HL-60 (cell line): Measurements from ENCODE around the gene C20orf202.

ENCODE experiments used
- DNase-seq, 2 experiments: peaks; one replicate each; pipeline ENCODE4 v3.0.0-alpha.2; 2010 to 2020; ENCODE audit warnings: low read depth in 1 of 2, low spot score in 1 of 2
- H3K27ac ChIP-seq: fragments of 250-450 bp; sonication (Bioruptor Pico); replicated peaks from 2 replicates; pipeline ENCODE4 v1.5.1; 2020; ENCODE audit warnings: mild to moderate bottlenecking, moderate library complexity
- H3K27me3 ChIP-seq: fragments of 250-450 bp; sonication (Bioruptor Pico); 2 replicates; pipeline ENCODE4 v1.5.1; 2021; ENCODE audit warnings: mild to moderate bottlenecking, moderate library complexity; ENCODE audit not compliant: insufficient read depth, poor library complexity, severe bottlenecking
- H3K4me3 ChIP-seq: replicated peaks from 2 replicates; pipeline ENCODE4 v1.5.1; 2011; ENCODE audit warnings: mild to moderate bottlenecking, control low read depth, low read length; ENCODE audit not compliant: insufficient read depth
- CTCF ChIP-seq: IDR thresholded peaks from one replicate; pipeline ENCODE4 v1.5.1; 2011; ENCODE audit warnings: low read length, control low read depth, inconsistent platforms; ENCODE audit not compliant: insufficient read depth
- GABPA ChIP-seq: IDR thresholded peaks from 2 replicates; pipeline ENCODE4 v1.6.1; 2012; ENCODE audit warnings: low read depth
- POLR2AphosphoS5 ChIP-seq: IDR thresholded peaks from 2 replicates; pipeline ENCODE4 v1.6.1; 2012; ENCODE audit warnings: low read depth
- REST ChIP-seq: IDR thresholded peaks from 2 replicates; pipeline ENCODE4 v1.6.1; 2012; ENCODE audit warnings: low read depth; ENCODE audit not compliant: insufficient replicate concordance
- SPI1 ChIP-seq: IDR thresholded peaks from 2 replicates; pipeline ENCODE4 v1.6.1; 2012; ENCODE audit warnings: low read depth, mild to moderate bottlenecking, borderline replicate concordance

The C20orf202 gene

GRCh38 chr20:1206366-1207148, 3.3 kb downstream of the C20orf202 start:
- TF ChIP-seq SPI1 = no peak
- no peak for TF ChIP-seq CTCF
- no peak for TF ChIP-seq GABPA
- no peak for TF ChIP-seq POLR2AphosphoS5
- no peak for TF ChIP-seq REST

GRCh38 chr20:1207293-1207878, 4.1 kb downstream of the C20orf202 start:
- Histone ChIP-seq H3K4me3 (no peak overlapping the region), H3K27ac (no peak overlapping the region), H3K27me3 (no peaks in the 10 kb centered on the region)
- DNase-seq = no peak
- TF ChIP-seq GABPA = no peak
- no peak for TF ChIP-seq SPI1
- TF ChIP-seq POLR2AphosphoS5 = no peak
- no peak for TF ChIP-seq CTCF

More at GRCh38 chr20:1206366-1207148, 3.3 kb downstream of the C20orf202 start:
- Histone ChIP-seq H3K27me3 (no peaks in the 10 kb centered on the region), H3K4me3 (no peak overlapping the region), H3K27ac (no peak overlapping the region)
- no peak for DNase-seq

GRCh38 chr20:1209447-1210387, 6.5 kb downstream of the C20orf202 start:
- no peaks in the 10 kb centered on the region for H3K27me3 ChIP-seq
- no peak overlapping the region for H3K27ac ChIP-seq
- no peak for DNase-seq
- no peak for TF ChIP-seq REST
- no peak for TF ChIP-seq POLR2AphosphoS5
- TF ChIP-seq GABPA = no peak
- no peak for TF ChIP-seq CTCF
- TF ChIP-seq SPI1 = no peak
- no peak overlapping the region for H3K4me3 ChIP-seq
